GM18520 (cell line): ENCODE results near the gene GNG11.
A peak's percentile ranks its signal among the peaks of the same experiment; 100 is the strongest.

ENCODE experiments used
- ATAC-seq: cut with Tn5 transposase; IDR thresholded peaks from one replicate; pipeline ENCODE4 v1.9.1; 2021; ENCODE audit not compliant: unreplicated experiment

GNG11 gene

DNA sequence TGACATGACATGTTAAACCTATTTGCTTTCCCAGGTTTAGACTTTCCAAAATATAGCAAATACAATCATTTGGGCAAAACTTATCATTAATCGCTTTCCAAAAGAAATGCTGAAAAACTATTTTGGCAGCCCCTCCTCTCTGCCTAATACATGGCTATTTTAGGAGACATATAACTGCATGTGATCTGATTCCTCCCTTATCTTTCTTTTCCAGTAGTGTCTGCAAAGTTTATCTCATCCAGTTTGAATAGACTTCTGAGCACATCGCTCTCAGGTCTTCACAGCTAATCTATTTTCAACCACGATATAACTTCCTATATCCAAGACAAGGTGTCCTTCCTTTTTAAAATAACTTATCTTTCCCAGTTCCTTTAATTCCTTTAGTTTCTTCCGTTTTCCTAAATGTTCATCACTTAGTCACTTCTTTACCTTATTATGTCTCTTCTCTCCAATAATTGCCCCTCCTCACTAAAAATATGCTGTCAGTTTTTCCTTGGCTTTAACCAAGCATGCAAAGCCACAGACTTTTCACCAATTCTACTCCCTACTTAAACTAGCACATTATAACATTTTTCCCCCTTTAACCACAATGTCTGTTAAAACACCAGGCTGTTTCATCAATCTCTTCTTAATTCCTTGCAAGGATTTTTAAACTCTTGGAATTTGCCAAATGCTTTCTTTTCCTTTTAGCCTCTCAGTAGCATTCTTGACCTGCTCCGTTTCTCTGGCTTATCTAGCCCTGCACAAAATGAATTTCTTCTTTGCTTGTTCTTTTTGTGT lies 24.4 kb downstream of the GNG11 start:
- no peak for ATAC-seq

DNA sequence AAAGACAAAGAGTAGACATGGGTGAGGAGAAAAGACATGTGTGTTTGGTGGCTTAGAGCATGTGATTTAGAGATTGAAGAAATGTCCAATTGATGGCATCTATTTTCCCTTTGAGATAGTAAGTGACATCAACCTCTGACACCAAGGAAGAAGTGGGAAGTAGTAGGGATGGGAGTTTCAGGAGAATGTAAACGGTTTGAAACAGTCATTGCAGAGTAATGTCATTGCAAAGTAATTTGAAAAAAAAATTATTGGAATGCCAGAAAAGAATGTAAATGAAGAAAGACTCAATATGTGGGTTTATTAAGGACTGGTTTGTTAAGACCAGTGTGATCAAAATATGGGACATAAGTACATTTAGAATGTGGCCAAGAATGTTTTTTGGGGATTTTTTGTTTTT lies 26.6 kb downstream of the GNG11 start:
- no peak for ATAC-seq

DNA sequence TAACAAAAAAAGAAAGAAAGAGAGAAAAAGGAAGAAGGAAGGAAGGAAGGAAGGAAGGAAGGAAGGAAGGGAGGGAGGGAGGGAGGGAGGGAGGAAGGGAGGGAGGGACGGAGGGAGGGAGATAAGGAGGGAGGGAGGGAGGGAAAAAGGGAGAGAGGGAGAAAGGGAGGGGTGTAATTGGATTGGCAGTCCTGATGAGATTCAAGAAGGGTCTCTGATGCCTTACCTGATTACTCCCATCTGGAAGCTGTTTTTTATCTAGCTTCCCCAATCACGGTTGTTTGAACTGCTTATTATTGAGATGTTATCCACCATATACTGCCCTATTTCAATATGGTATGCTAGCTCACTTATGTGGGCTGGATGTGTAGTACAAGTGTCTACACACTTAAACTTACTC lies 27.3 kb downstream of the GNG11 start:
- no peak for ATAC-seq

DNA sequence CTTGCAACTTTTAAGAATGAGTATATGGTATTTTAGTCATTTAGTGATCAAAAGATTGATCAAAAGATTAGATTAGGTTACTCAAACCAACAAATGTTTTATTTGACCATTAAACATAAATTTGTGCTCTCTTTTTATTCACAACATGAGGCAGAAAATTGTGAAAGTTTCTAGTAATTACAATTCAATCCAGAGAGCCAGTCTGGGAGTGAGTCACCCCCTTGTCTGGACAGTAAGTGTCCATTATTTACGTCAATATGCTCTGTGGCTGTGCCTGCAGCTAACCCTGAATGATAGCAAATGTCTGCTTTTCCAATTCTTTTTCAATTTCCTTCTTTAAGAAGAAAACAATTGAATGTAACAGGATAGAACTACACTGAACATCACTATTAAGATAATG lies 27.9 kb downstream of the GNG11 start:
- no peak for ATAC-seq

DNA sequence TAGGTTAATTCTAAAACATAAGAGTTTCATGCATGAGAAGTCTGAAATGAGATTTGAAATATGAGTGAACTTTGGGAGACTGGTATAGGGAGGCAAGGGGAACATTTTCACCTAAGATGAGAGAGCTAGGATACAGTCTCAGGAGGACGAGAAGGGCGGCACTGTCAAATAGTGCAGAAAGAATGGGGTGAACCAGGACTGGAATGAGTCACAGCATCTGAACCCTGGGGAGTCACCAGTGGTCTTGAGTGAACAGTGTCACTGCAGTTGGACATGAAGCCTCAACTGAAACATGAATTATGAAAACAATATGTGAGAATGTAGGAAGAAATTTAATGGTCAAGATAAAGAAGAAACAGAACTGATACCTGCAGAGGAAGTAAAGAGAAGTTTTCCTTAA lies 33.8 kb downstream of the GNG11 start:
- ATAC-seq: peak; percentile 81

DNA sequence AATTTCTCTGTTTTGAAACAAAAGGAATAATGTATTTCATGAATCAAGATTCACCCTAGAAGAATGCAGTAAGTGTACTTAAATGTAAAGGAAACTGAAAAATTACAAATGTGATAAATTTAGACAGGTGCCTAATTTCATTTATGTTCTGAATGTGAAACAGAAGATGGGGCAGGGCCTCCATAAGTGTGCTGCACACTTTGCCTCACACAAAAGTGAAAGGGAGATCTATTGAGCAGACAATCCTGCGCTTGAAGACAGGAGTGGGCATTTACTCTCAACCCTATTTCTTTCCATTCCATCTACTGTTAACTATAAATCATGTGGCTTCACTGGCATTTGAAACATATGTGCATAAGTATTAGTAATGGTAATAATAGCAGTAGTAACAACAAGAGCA lies 36.2 kb downstream of the GNG11 start:
- ATAC-seq: no peak

DNA sequence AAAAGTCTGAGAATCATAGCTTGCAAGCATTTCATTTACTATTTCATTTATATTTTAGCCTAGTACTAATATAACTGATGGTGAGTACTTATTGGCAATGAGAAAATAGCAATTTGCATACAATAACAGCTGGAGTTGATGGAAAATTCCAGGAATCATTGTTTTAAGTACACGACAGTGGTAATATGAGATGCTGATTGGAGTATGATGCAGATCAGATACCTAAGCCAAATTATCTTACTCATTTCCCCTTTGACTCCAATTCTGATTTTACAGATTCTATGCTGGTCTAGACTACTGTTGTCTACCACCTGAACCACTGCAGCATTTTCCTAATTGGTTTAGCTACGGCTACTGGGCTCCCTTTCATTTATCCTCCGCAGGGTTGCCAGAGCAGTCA lies 36.7 kb downstream of the GNG11 start:
- ATAC-seq: no peak

DNA sequence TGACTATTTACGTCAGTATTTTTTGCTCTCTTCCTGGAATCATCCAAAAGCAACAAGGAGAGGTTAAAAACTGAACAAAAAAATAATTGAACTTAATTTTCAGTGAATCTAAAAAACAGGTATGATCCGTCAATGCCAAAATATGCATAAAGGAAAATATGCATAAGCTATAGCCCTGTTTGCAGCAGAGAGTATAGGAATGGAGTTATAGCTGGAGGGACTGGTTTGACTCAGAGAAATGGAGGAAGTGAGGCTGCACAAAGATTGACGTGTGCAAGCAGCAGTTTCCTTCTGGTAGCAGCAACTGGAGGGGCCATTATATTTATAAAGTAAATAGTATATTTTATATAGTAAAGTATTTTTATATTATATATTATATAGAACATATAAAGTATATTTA lies 37.1 kb downstream of the GNG11 start:
- no peak for ATAC-seq

DNA sequence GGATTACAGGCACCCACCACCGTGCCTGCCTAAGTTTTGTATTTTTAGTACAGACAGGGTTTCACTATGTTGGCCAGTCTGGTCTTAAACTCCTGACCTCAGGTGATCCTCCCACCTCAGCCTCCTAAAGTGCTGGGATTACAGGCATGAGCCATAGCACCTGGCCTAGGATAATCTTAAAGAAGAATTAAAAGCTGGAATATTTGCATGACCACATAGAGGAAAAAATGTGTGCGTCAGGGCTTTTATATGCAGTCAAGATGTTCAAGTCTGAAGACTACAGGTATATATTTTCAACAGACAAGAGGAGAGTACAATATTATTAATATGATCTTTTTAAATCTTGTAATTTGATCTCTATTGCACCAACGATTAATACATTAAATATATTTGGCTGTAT lies 39.5 kb downstream of the GNG11 start:
- ATAC-seq: no peak

DNA sequence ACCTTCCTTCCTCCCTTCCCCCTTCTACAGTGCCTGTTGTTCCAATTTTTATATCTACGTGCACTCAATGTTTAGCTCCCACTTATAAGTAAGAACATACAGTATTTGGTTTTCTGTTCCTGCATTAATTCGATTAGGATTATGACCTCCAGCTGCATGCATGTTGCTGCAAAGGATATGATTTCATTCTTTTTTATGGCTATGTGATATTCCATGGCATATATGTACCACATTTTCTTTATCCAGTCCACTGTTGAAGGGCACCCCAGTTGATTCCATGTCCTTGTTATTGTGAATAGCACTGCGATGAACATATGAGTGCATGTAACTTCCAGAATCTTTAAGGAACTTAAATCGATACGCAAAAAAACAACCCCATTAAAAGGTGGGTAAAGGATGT lies 42.7 kb downstream of the GNG11 start:
- no peak for ATAC-seq

DNA sequence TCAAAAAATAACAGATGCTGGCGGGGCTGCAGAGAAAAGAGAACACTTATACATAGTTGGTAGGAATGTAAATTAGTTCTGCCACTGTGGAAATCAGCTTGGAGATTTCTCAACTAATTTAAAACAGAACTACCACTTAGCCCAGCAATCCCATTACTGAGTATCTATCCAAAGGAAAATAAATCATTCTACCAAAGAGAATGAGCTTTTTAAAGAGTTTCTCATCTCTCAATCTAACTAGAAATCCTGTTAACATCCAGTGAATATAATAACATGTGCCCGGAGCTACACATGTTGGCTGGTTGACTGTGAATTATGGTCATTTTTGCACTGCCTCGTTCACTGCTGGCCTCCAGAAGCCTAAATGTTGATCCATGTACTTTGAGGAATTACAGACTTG lies 43.3 kb downstream of the GNG11 start:
- no peak for ATAC-seq

DNA sequence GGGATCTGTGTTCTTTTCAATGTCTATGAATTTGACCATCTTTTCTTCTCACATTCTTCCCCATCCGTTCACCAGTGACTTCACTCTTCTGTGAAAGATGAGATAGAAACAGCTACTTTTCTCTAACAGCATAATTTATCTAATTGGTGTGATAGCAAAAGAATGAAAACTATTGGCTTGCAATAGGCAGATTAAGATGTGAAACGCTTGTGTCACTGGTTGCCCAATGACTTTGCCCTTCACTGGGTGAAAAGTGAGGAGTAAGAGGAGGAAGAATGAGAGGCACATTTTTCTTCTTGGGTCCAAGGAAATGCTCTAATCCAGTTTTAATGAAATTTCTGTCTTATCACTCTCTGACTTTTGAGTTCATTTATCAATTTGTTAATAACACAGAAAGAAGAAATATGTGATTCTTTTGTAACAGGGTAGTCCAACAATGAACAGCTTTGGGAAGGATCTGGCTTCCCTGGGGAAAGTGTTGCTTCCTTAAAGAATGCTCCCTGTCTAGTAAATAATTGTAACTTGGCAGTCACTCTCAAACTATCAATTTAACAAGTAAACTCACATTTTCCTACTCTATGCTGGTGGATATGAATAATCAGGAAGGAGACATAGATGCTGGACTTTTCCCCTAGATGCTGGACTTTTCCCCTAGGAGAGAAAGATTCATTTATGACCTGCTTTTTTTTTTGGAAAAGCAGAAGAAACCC lies 47.5 kb downstream of the GNG11 start:
- no peak for ATAC-seq

DNA sequence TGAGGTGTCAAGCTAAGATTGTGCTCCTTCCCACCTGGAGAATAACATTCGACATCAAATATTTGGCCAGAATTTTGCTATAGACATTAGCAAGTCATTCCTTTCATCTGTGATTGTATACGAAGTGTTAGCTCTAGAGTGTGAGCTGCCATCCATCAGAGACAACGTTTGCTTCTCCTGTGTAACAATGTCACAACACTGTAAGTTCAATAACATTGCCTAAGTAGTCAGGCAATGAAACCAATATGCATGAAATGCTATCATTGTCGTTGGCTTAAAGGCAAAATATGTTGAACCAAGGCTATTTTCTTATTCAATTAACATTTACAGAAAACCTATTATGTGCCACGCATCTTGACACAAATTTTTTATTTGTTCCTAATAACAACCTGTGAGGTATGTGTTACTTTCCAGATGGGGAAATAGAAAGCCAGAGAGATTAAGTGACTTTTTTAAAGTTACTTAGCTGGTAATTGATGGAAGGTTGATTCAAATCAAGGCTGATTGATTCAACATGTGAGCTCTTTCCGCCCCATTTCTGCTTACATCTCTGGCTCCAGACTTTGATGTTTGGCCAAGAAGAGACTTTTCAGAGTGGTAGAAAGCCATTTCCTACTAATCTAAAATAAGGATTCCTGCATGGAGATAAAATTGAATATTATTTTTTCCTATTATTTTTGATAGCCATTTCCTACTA lies 50.6 kb downstream of the GNG11 start:
- no peak for ATAC-seq

DNA sequence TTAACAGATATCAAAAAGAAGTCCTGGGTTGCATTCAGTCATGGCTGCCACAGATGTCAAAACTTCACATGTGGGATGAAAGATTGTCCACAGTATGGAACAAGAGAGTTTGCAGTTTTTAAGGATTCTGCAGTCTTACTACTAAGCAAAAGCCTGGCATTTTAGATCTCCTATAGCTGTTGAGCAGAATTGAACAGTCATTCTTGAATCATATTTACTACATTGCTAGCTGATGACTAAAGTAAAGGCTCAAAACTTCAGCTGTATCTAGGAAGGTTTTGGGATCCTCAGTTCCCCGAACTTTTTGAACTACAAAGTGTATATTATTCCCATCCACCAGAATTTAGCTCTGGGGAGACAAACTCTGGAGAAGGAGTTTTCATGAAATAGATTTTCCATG lies 51.6 kb downstream of the GNG11 start:
- no peak for ATAC-seq

DNA sequence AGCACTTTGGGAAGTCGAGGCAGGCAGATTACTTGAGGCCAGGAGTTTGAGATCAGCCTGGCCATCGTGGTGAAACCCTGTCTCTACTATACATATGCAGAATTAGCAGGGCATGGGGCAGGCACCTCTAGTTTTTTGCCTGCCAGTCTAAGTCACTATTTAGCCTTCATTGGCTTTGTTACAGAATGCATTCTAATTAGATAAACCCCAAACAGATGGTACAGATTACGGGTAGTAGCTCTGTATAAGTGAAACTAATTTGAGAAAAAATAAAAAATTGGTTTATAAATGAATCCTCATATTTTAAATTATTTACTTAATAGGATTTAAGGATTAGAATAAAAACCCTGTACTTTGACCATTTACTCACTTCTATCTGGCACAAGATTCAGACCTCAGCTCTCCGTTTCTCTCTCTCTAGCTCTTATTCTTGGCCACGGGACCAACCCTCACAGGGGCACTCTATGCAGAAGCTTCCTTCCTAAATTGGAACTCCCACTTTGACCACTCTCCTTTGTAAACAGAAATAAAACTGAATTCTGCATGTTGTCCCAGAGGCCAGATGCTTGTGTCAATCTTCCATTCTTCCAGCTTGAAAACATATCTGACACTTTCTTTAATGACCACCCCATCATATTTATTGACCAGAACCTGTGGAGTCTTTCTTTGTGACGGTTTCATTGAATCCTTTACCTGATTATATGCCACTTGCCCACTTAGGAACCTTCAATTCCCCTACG lies 55.8 kb downstream of the GNG11 start:
- no peak for ATAC-seq
